ENCODE measurements around the gene CCNK.

The CCNK gene

GRCh38 chr14:99519931-99520421, 38.8 kb downstream of the CCNK start:
- no peak for DNase-seq (ENCODE audit: low read depth)

- no peak for DNase-seq (ENCODE audit: low read depth)
These were observed 39.4 kb downstream of the CCNK start for GRCh38 chr14:99520571-99521081.

GRCh38 chr14:99521176-99522024, 40.2 kb downstream of the CCNK start:
- no peak for DNase-seq (ENCODE audit: low read depth)

GRCh38 chr14:99522025-99522401, 40.8 kb downstream of the CCNK start:
- DNase-seq (ENCODE audit: low read depth): no peak

GRCh38 chr14:99522457-99522891, 41.3 kb downstream of the CCNK start:
- DNase-seq (ENCODE audit: low read depth): no peak

- DNase-seq (ENCODE audit: low read depth): no peak
These were observed 41.9 kb downstream of the CCNK start for GRCh38 chr14:99522934-99523703.

- DNase-seq (ENCODE audit: low read depth): no peak
These were observed 42.5 kb downstream of the CCNK start for GRCh38 chr14:99523704-99524055.

- no peak for DNase-seq (ENCODE audit: low read depth)
These were observed 43.0 kb downstream of the CCNK start for GRCh38 chr14:99524091-99524661.

GRCh38 chr14:99524804-99525698, 43.8 kb downstream of the CCNK start:
- DNase-seq (ENCODE audit: low read depth): no peak

GRCh38 chr14:99525699-99526080, 44.5 kb downstream of the CCNK start:
- DNase-seq (ENCODE audit: low read depth): no peak

GRCh38 chr14:99527026-99527425, 45.8 kb downstream of the CCNK start:
- no peak for DNase-seq (ENCODE audit: low read depth)

GRCh38 chr14:99527427-99528076, 46.3 kb downstream of the CCNK start:
- DNase-seq (ENCODE audit: low read depth): no peak

GRCh38 chr14:99529899-99530298, 48.7 kb downstream of the CCNK start:
- DNase-seq (ENCODE audit: low read depth): no peak

GRCh38 chr14:99530407-99531155, 49.4 kb downstream of the CCNK start:
- DNase-seq (ENCODE audit: low read depth): no peak

GRCh38 chr14:99531251-99532096, 50.3 kb downstream of the CCNK start:
- no peak for DNase-seq (ENCODE audit: low read depth)

GRCh38 chr14:99532310-99532709, 51.1 kb downstream of the CCNK start:
- no peak for DNase-seq (ENCODE audit: low read depth)

GRCh38 chr14:99534333-99534732, 53.1 kb downstream of the CCNK start:
- no peak for DNase-seq (ENCODE audit: low read depth)

GRCh38 chr14:99534863-99535262, 53.7 kb downstream of the CCNK start:
- DNase-seq (ENCODE audit: low read depth): no peak

- DNase-seq (ENCODE audit: low read depth): no peak
These were observed 54.2 kb downstream of the CCNK start for GRCh38 chr14:99535448-99535847.
